H1 (cell line): ENCODE measurements around the gene SIRT7. TPM values are rescaled to one million over a fixed set of nuclear protein-coding genes. Genes with fewer than 3 reads are reported as not detected.

ENCODE experiments used
- CREB1 ChIP-seq: IDR thresholded peaks from 2 replicates; pipeline ENCODE4 v1.6.1; 2012; ENCODE audit warnings: inconsistent platforms
- RNF2 ChIP-seq: fragments of 200-900, 300-1000 bp; sonication (generic); IDR thresholded peaks from 2 replicates; pipeline ENCODE4 v1.7.1; 2016; ENCODE audit warnings: borderline replicate concordance, low read depth, mild to moderate bottlenecking, antibody characterized with exemption, low read length; ENCODE audit not compliant: poor library complexity, severe bottlenecking; ENCODE audit errors: missing control alignments
- SIN3A ChIP-seq, 2 experiments: IDR thresholded peaks in 1 of 2; conservative IDR thresholded peaks in 1 of 2; 2 replicates each; pipeline ENCODE4 v1.6.1; 2011 to 2012; ENCODE audit warnings: low read length in 2 of 2, improper control_type of control experiment in 1 of 2, low read depth in 1 of 2, mild to moderate bottlenecking in 1 of 2
- SIRT6 ChIP-seq: IDR thresholded peaks from one replicate; pipeline ENCODE4 v1.7.1; 2012; ENCODE audit warnings: low read length, inconsistent platforms
- SP1 ChIP-seq: IDR thresholded peaks from 2 replicates; pipeline ENCODE4 v1.6.1; 2011; ENCODE audit warnings: low read depth, low read length
- polyA plus RNA-seq, 7 experiments: library from polyadenylated mRNA; depleted of rRNA in 3 of 7; stranded (reverse) in 5 of 7; unstranded in 2 of 7; fragments of >200 nt in 5 of 7; fragments of 200-250 nt in 2 of 7; gene quantifications; 1 replicate in 5 of 7; 2 replicates in 1 of 7; 4 replicates in 1 of 7; pipeline versions ENCODE4 v1.2.1 to v1.2.3, GENCODE V29; 2011 to 2013; ENCODE audit warnings: missing spikeins in 2 of 7, mixed read lengths in 2 of 7
- total RNA-seq: library from RNA; stranded (reverse); fragmentation: NEBNext Ultra II Directional; extraction: Animal tissue kit (Norgen Biotek cat#: 25700); gene quantifications from 2 replicates; pipeline ENCODE4 v1.2.1, GENCODE V29; 2021

The SIRT7 gene
- total and polyA plus RNA-seq, 2 of the 8 experiments (the other 6 are each of a cell fraction or from before 2014, with no cell fraction given): 5.8 to 16.6 TPM

DNA sequence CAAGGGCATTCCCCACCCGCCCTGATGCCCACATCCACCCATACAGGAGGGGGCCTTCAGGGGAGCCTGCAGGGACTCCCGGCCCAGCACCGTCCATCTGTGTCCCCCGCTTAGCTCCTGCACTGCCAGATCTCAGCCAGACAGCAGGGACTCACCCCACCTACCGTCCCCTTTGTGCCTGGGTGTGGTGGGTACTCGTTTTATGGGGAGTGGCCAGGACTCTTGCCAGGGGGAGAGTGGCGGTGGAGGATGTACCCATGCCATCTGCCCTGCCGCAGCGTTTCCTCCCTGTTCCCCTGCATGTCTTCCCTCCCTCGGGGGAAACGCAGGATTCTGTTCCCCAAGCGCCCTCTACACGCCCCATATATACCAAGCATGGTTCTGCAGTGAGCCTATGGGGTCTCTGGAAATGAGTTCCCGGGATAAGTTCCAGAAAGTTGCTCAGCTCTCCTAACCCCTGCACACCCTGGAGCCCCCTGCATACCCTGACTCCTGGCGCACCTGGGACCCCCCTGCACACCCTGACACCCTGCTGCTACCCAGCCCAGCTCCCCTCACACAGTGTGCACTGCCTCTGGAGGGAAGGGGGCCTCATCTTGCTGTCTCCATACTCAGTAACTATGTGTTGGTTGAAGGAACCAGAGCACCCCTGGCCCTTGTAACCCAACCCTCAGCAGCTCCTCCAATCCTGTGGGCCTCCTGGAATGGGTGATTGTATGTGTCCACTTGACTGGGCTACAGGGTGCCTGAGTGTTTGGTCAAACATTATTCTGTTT lies 13.8 kb upstream of the SIRT7 start (continued):
- TF ChIP-seq SIN3A (conservative IDR thresholded peaks at IDR 0.05 in 1 of 2, IDR thresholded peaks at IDR 0.05 in 1 of 2; ENCODE audit: low read depth in 1 of 2, low read length in 2 of 2) (no peak), SP1 (no peak), CREB1 (no peak), SIRT6 (no peak), RNF2 (no peak)
